Trophoblast cell (in vitro differentiated cells and primary cell): ENCODE data around the gene USP48.
"Not testable (repeated sequence)": the region's sequence is repeated elsewhere in the genome, so short reads cannot be mapped to it uniquely, and the experiment has no call there.

Experiments
- DNase-seq, 2 donors: peaks; one replicate each; pipeline ENCODE4 v3.0.0-alpha.2; 2016
- H2AFZ ChIP-seq: 2 replicates; pipeline ENCODE4 v1.6.1; 2013; ENCODE audit warnings: low read length, moderate library complexity, mild to moderate bottlenecking; ENCODE audit not compliant: insufficient read depth, poor library complexity
- H2AK5ac ChIP-seq: 2 replicates; pipeline ENCODE4 v1.6.1; 2013; ENCODE audit warnings: mild to moderate bottlenecking, low read length
- H2BK120ac ChIP-seq: 2 replicates; pipeline ENCODE4 v1.6.1; 2013; ENCODE audit warnings: low read length, mild to moderate bottlenecking, moderate library complexity; ENCODE audit not compliant: insufficient read depth, poor library complexity
- H2BK12ac ChIP-seq: 2 replicates; pipeline ENCODE4 v1.6.1; 2013; ENCODE audit warnings: mild to moderate bottlenecking, low read length, moderate library complexity
- H2BK5ac ChIP-seq: 2 replicates; pipeline ENCODE4 v1.6.1; 2013; ENCODE audit warnings: low read length, low read depth, moderate library complexity, mild to moderate bottlenecking; ENCODE audit not compliant: poor library complexity
- H3K14ac ChIP-seq: 2 replicates; pipeline ENCODE4 v1.6.1; 2013; ENCODE audit warnings: mild to moderate bottlenecking, low read length
- H3K18ac ChIP-seq: 2 replicates; pipeline ENCODE4 v1.6.1; 2013; ENCODE audit warnings: mild to moderate bottlenecking, low read length
- H3K23ac ChIP-seq: 2 replicates; pipeline ENCODE4 v1.6.1; 2013; ENCODE audit warnings: low read length
- H3K27ac ChIP-seq: 2 replicates; pipeline ENCODE4 v1.5.1; 2013; ENCODE audit warnings: low read depth, mild to moderate bottlenecking, inconsistent platforms, low read length, moderate library complexity
- H3K27me3 ChIP-seq: 2 replicates; pipeline ENCODE4 v1.6.1; 2013; ENCODE audit warnings: inconsistent platforms, mild to moderate bottlenecking, low read length, moderate library complexity; ENCODE audit not compliant: insufficient read depth
- H3K36me3 ChIP-seq, 2 experiments: 1 replicate in 1 of 2; 2 replicates in 1 of 2; pipeline ENCODE4 v1.6.1; 2013; ENCODE audit warnings: low read length in 2 of 2, mild to moderate bottlenecking in 2 of 2, moderate library complexity in 1 of 2; ENCODE audit not compliant: insufficient read depth in 2 of 2, control insufficient read depth in 1 of 2
- H3K4ac ChIP-seq: 2 replicates; pipeline ENCODE4 v1.6.1; 2013; ENCODE audit warnings: low read depth, mild to moderate bottlenecking, low read length, moderate library complexity
- H3K4me1 ChIP-seq, 2 experiments: 1 replicate in 1 of 2; 2 replicates in 1 of 2; pipeline ENCODE4 v1.6.1; 2013; ENCODE audit warnings: low read length in 2 of 2, mild to moderate bottlenecking in 2 of 2, moderate library complexity in 1 of 2; ENCODE audit not compliant: insufficient read depth in 2 of 2, control insufficient read depth in 1 of 2
- H3K4me2 ChIP-seq: 2 replicates; pipeline ENCODE4 v1.6.1; 2013; ENCODE audit warnings: inconsistent platforms, mild to moderate bottlenecking, low read length, moderate library complexity
- H3K4me3 ChIP-seq: 2 replicates; pipeline ENCODE4 v1.5.1; 2013; ENCODE audit warnings: mild to moderate bottlenecking, low read depth, low read length, inconsistent platforms
- H3K79me1 ChIP-seq: one replicate; pipeline ENCODE4 v1.6.1; 2013; ENCODE audit warnings: low read length
- H3K79me2 ChIP-seq: 2 replicates; pipeline ENCODE4 v1.6.1; 2013; ENCODE audit warnings: low read length, mild to moderate bottlenecking; ENCODE audit not compliant: control insufficient read depth, insufficient read depth, poor library complexity
- H3K9ac ChIP-seq: 2 replicates; pipeline ENCODE4 v1.6.1; 2013; ENCODE audit warnings: mild to moderate bottlenecking, low read length
- H3K9me3 ChIP-seq: 2 replicates; pipeline ENCODE4 v1.6.1; 2013; ENCODE audit warnings: low read depth, mild to moderate bottlenecking, control low read depth, inconsistent platforms, low read length; ENCODE audit not compliant: insufficient read depth
- H4K12ac ChIP-seq: 2 replicates; pipeline ENCODE4 v1.6.1; 2013; ENCODE audit warnings: low read depth, mild to moderate bottlenecking, low read length, moderate library complexity
- H4K8ac ChIP-seq: 2 replicates; pipeline ENCODE4 v1.6.1; 2013; ENCODE audit warnings: low read depth, mild to moderate bottlenecking, low read length, moderate library complexity
- H4K91ac ChIP-seq: one replicate; pipeline ENCODE4 v1.6.1; 2013; ENCODE audit warnings: low read depth, mild to moderate bottlenecking, low read length, moderate library complexity
- WGBS: extraction: QIAGEN DNeasy Blood & Tissue Kit; methylation state at CpG from one replicate; pipeline ENCODE4 v1.1.7; 2013; ENCODE audit warnings: missing lambda C conversion rate; ENCODE audit not compliant: insufficient read length, insufficient coverage; ENCODE audit errors: extremely low coverage; 5-methylcytosine and 5-hydroxymethylcytosine counted together

The USP48 gene

DNA sequence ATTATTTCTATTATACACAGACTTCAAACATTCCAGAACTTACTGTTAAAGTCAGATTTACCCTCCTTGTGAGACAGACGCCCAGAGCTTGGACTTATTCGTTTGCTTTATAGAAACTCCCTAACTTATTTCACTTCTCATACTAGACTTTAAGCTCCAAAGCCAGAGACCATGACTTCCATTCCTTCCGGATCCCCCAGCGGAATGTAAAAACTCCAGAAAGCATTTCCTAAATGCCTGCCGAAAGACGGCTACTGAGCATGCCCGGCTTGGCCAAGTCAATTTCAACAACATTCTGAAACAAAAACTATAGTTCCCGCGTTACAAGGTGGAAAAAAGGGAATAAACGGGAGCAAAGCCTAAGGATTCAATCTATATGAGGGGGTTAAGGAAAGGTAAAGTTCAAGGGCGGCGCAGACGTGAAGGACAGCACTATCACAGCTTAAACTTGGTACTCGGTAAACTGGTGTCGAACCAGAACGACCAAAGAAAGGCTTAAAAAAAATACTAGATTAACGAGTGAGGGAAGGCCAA lies 1.1 kb downstream of the USP48 start:
- H3K27me3 ChIP-seq, result no peaks in the 10 kb centered on the region
- peak overlapping the region; percentile 85 for H3K4me2 ChIP-seq
- no peak overlapping the region for H2BK120ac ChIP-seq
- peak overlapping the region; percentile 68 for H2BK5ac ChIP-seq
- peak overlapping the region; percentile 26 for H4K91ac ChIP-seq
- H3K4ac ChIP-seq, result peak overlapping the region; percentile 59
- peak overlapping the region; percentile 90 for H3K9ac ChIP-seq
- no peaks in the 10 kb centered on the region for H3K9me3 ChIP-seq
- peak overlapping the region; percentile 93 for H3K4me3 ChIP-seq
- H3K36me3 ChIP-seq, result no peaks in the 10 kb centered on the region
- H2BK12ac ChIP-seq, result no peak overlapping the region
- peak; percentile 34 to 78 for DNase-seq
- peak overlapping the region; percentile 99 for H4K8ac ChIP-seq
- H4K12ac ChIP-seq, result no peak overlapping the region
- no peak overlapping the region for H3K23ac ChIP-seq
- H2AFZ ChIP-seq, result peak overlapping the region; percentile 57
- peaks cover 3 to 4% of the 10 kb centered on the region in 2 experiments for H3K4me1 ChIP-seq
- H3K14ac ChIP-seq, result peak overlapping the region; percentile 55
- WGBS, result no CpG with 5 or more reads among the region's 17 CpGs
- peak overlapping the region; percentile 79 for H3K27ac ChIP-seq
- no peak overlapping the region for H2AK5ac ChIP-seq
- H3K79me1 ChIP-seq, result peaks cover 13% of the 10 kb centered on the region
- H3K79me2 ChIP-seq, result peaks cover 25% of the 10 kb centered on the region
- peak overlapping the region; percentile 25 for H3K18ac ChIP-seq

GRCh38 chr1:21779613-21780521 lies 3.1 kb downstream of the USP48 start:
- WGBS, result no CpG with 5 or more reads among the region's 12 CpGs
- H3K36me3 ChIP-seq, result no peaks in the 10 kb centered on the region
- H3K9me3 ChIP-seq, result no peaks in the 10 kb centered on the region
- no peak overlapping the region for H3K23ac ChIP-seq
- H2AK5ac ChIP-seq, result no peak overlapping the region
- no peak overlapping the region for H3K14ac ChIP-seq
- H3K27ac ChIP-seq, result no peak overlapping the region
- H3K9ac ChIP-seq, result no peak overlapping the region
- peaks cover 28% of the 10 kb centered on the region for H3K79me2 ChIP-seq
- H3K27me3 ChIP-seq, result no peaks in the 10 kb centered on the region
- no peak overlapping the region for H4K8ac ChIP-seq
- no peak for DNase-seq
- H4K12ac ChIP-seq, result no peak overlapping the region
- peaks cover 13% of the 10 kb centered on the region for H3K79me1 ChIP-seq
- H2BK12ac ChIP-seq, result no peak overlapping the region
- peak overlapping the region; percentile 90 for H3K4ac ChIP-seq
- no peak overlapping the region for H3K4me2 ChIP-seq
- H3K4me3 ChIP-seq, result no peak overlapping the region
- no peak overlapping the region for H4K91ac ChIP-seq
- no peak overlapping the region for H2BK5ac ChIP-seq
- H3K18ac ChIP-seq, result no peak overlapping the region
- H2AFZ ChIP-seq, result no peak overlapping the region
- H2BK120ac ChIP-seq, result no peak overlapping the region
- H3K4me1 ChIP-seq, result peaks cover 3 to 4% of the 10 kb centered on the region in 2 experiments

DNA sequence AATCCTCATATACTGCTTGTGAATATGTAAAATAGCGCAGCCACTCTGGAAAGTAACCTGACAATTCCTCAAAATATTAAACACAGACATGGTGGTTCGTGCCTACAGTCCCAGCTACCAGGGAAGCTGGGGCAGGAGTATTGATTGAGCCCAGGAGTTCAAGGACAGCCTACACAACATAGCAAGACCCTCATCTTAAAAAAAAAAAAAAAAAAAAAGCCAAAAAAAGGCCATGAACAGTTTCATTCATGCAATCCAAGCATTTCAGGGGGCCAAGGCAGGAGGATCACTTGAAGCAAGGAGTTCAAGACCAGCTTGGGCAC lies 4.6 kb downstream of the USP48 start:
- Histone ChIP-seq H4K12ac (no peak overlapping the region), H3K9me3 (no peaks in the 10 kb centered on the region), H2BK120ac (no peak overlapping the region), H3K23ac (no peak overlapping the region), H3K36me3 (no peaks in the 10 kb centered on the region), H2BK12ac (no peak overlapping the region), H3K4me3 (no peak overlapping the region), H3K9ac (no peak overlapping the region), H2AK5ac (no peak overlapping the region), H3K79me2 (peaks cover 28% of the 10 kb centered on the region), H4K91ac (no peak overlapping the region), H4K8ac (no peak overlapping the region), H3K27me3 (no peaks in the 10 kb centered on the region), H3K27ac (no peak overlapping the region), H3K14ac (no peak overlapping the region), H3K4ac (peak overlapping the region; percentile 85), H2BK5ac (no peak overlapping the region), H3K79me1 (peaks cover 12% of the 10 kb centered on the region), H3K18ac (no peak overlapping the region), H3K4me1 (peaks cover 3 to 4% of the 10 kb centered on the region in 2 experiments), H2AFZ (no peak overlapping the region), H3K4me2 (no peak overlapping the region)
- no peak for DNase-seq
- WGBS, result no CpG with 5 or more reads among the region's 2 CpGs

- not testable (repeated sequence) for H4K8ac ChIP-seq, H3K18ac ChIP-seq, H3K27me3 ChIP-seq, H3K36me3 ChIP-seq, H3K4me2 ChIP-seq, H3K79me1 ChIP-seq, H2AK5ac ChIP-seq, H4K12ac ChIP-seq, H3K9me3 ChIP-seq, H2BK120ac ChIP-seq, H2BK12ac ChIP-seq, H2BK5ac ChIP-seq, H3K4me3 ChIP-seq, H3K14ac ChIP-seq, H3K4me1 ChIP-seq, H3K27ac ChIP-seq, H4K91ac ChIP-seq, H3K23ac ChIP-seq, H3K9ac ChIP-seq, DNase-seq, H2AFZ ChIP-seq
- peak overlapping the region; percentile 95 for H3K4ac ChIP-seq
- H3K79me2 ChIP-seq, result peaks cover 16% of the 10 kb centered on the region
- no CpG with 5 or more reads among the region's 5 CpGs for WGBS
These were observed 6.0 kb downstream of the USP48 start for GRCh38 chr1:21776925-21777324.
